Keratinocyte (primary cell): ENCODE data around the gene FNDC3A. TPM values are rescaled to one million over a fixed set of nuclear protein-coding genes. Genes with fewer than 3 reads are reported as not detected.

Experiments
- DNase-seq: peaks from one replicate; pipeline ENCODE4 v3.0.0-alpha.2; 2011; ENCODE audit warnings: low read depth, missing footprints, low spot score
- FAIRE-seq: peaks from 2 replicates; lab custom pipeline; 2011; peaks lifted over from hg19 to GRCh38; lab: Jason Lieb, UNC
- H2AFZ ChIP-seq: 2 replicates; pipeline ENCODE4 v1.6.0; 2012; ENCODE audit warnings: low read length, control low read depth, inconsistent platforms; ENCODE audit not compliant: control insufficient read depth
- H3K27ac ChIP-seq: 2 replicates; pipeline ENCODE4 v1.5.1; 2011; ENCODE audit warnings: low read length; ENCODE audit not compliant: control insufficient read depth, insufficient read depth
- H3K27me3 ChIP-seq: 3 replicates; pipeline ENCODE4 v1.6.0; 2011; ENCODE audit warnings: low read length; ENCODE audit not compliant: control insufficient read depth, insufficient read depth; ENCODE audit errors: extremely low read depth
- H3K36me3 ChIP-seq, 2 experiments: 2 replicates in 1 of 2; 3 replicates in 1 of 2; pipeline ENCODE4 v1.5.1; 2011; ENCODE audit warnings: low read length in 2 of 2, mild to moderate bottlenecking in 1 of 2; ENCODE audit not compliant: control insufficient read depth in 2 of 2, insufficient read depth in 2 of 2; ENCODE audit errors: extremely low read depth in 1 of 2
- H3K4me1 ChIP-seq: 3 replicates; pipeline ENCODE4 v1.5.1; 2011; ENCODE audit warnings: low read length; ENCODE audit not compliant: control insufficient read depth, insufficient read depth; ENCODE audit errors: extremely low read depth
- H3K4me2 ChIP-seq: 3 replicates; pipeline ENCODE4 v1.6.0; 2011; ENCODE audit warnings: low read depth, low read length; ENCODE audit not compliant: control insufficient read depth, insufficient read depth; ENCODE audit errors: extremely low read depth
- H3K4me3 ChIP-seq, 3 experiments: fragments of 200-600 bp in 1 of 3; sonication (generic) in 1 of 3; 2 replicates in 2 of 3; 3 replicates in 1 of 3; pipeline ENCODE4 v1.5.1; 2011 to 2016; ENCODE audit warnings: low read length in 3 of 3, mild to moderate bottlenecking in 3 of 3, control low read depth in 2 of 3, inconsistent platforms in 1 of 3, low read depth in 1 of 3, mixed read lengths in 1 of 3, mixed run types in 1 of 3, moderate library complexity in 1 of 3; ENCODE audit not compliant: control insufficient read depth in 2 of 3, insufficient read depth in 2 of 3; ENCODE audit errors: extremely low read depth in 1 of 3
- H3K79me2 ChIP-seq: 2 replicates; pipeline ENCODE4 v1.6.0; 2012; ENCODE audit warnings: low read length; ENCODE audit not compliant: control insufficient read depth, insufficient read depth
- H3K9ac ChIP-seq: 3 replicates; pipeline ENCODE4 v1.6.0; 2011; ENCODE audit warnings: low read length; ENCODE audit not compliant: control insufficient read depth, insufficient read depth; ENCODE audit errors: extremely low read depth
- H3K9me1 ChIP-seq: 3 replicates; pipeline ENCODE4 v1.6.0; 2011; ENCODE audit warnings: low read length; ENCODE audit not compliant: control insufficient read depth, insufficient read depth; ENCODE audit errors: extremely low read depth
- H3K9me3 ChIP-seq: 2 replicates; pipeline ENCODE4 v1.5.1; 2012; ENCODE audit warnings: low read depth, low read length; ENCODE audit not compliant: control insufficient read depth
- H4K20me1 ChIP-seq: 3 replicates; pipeline ENCODE4 v1.6.0; 2011; ENCODE audit warnings: low read length; ENCODE audit not compliant: control insufficient read depth, insufficient read depth; ENCODE audit errors: extremely low read depth
- EZH2 ChIP-seq: IDR thresholded peaks from one replicate; pipeline ENCODE4 v1.6.1; 2012; ENCODE audit warnings: inconsistent platforms, mild to moderate bottlenecking, low read length, moderate library complexity
- dilution Hi-C: fragments of 300-500 bp; cut with MboI; formaldehyde crosslinking; loops from one replicate; pipeline ENCODE4 v1.7.0; 2020; ENCODE audit warnings: low sequenced_read_pairs; ENCODE audit not compliant: extremely low pct_ligation_motif_present
- polyA plus RNA-seq, 5 experiments: library from polyadenylated mRNA; depleted of rRNA in 3 of 5; stranded (reverse) in 3 of 5; stranded (forward) in 1 of 5; unstranded in 1 of 5; fragments of >200 nt; gene quantifications; 1 replicate in 1 of 5; 2 replicates in 3 of 5; 3 replicates in 1 of 5; pipeline versions ENCODE4 v1.2.1 to v1.2.3, GENCODE V29; 2011 to 2012; ENCODE audit warnings: missing spikeins in 2 of 5, low read depth in 1 of 5, low replicate concordance in 1 of 5
- TF ChIP-seq, protein P1 (sequence below), 3 experiments: IDR thresholded peaks in 1 of 3; conservative IDR thresholded peaks in 1 of 3; optimal IDR thresholded peaks in 1 of 3; 2 replicates in 2 of 3; 3 replicates in 1 of 3; pipeline versions ENCODE3 to v1.5.1; 2011; ENCODE audit warnings: low read length in 3 of 3, mild to moderate bottlenecking in 3 of 3, moderate library complexity in 2 of 3, control low read depth in 1 of 3, inconsistent platforms in 1 of 3; ENCODE audit not compliant: insufficient read depth in 2 of 3; ENCODE audit errors: extremely low read depth in 1 of 3

The FNDC3A gene
- polyA plus RNA-seq, 1 donor (not counting 4 experiments of a cell fraction or from before 2014, with no cell fraction given), result 28.4 TPM

DNA sequence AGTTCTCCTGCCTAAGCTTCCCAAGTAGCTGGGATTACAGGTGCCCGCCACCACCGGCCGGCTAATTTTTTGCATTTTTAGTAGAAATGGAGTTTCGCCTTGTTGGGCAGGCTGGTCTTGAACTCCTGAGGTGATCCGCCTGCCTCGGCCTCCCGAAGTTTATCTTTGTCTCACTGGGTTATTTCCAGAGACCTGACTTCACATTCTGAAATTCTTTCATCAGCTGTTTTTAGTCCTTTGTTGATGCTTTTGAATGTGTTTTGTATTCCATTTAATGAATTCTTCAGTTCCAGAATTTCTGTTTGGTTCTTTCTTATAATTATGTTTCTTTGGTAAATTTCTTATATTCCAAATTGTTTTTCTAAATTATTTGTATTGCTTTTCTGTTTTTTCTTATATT lies 189.0 kb downstream of the FNDC3A start:
- FAIRE-seq (no peak), DNase-seq (no peak)
- Histone ChIP-seq H3K9me3 (no peaks in the 10 kb centered on the region), H3K4me3 (no peak overlapping the region), H2AFZ (no peak overlapping the region), H3K79me2 (peaks cover 3% of the 10 kb centered on the region), H3K9ac (no peak overlapping the region), H3K4me2 (no peak overlapping the region), H4K20me1 (no peaks in the 10 kb centered on the region), H3K36me3 (peaks cover 0 to 1% of the 10 kb centered on the region in 2 experiments), H3K27me3 (no peaks in the 10 kb centered on the region), H3K9me1 (no peaks in the 10 kb centered on the region), H3K4me1 (no peaks in the 10 kb centered on the region), H3K27ac (no peak overlapping the region)
- dilution Hi-C loops, result no loop called here
- TF ChIP-seq, protein P1, sequence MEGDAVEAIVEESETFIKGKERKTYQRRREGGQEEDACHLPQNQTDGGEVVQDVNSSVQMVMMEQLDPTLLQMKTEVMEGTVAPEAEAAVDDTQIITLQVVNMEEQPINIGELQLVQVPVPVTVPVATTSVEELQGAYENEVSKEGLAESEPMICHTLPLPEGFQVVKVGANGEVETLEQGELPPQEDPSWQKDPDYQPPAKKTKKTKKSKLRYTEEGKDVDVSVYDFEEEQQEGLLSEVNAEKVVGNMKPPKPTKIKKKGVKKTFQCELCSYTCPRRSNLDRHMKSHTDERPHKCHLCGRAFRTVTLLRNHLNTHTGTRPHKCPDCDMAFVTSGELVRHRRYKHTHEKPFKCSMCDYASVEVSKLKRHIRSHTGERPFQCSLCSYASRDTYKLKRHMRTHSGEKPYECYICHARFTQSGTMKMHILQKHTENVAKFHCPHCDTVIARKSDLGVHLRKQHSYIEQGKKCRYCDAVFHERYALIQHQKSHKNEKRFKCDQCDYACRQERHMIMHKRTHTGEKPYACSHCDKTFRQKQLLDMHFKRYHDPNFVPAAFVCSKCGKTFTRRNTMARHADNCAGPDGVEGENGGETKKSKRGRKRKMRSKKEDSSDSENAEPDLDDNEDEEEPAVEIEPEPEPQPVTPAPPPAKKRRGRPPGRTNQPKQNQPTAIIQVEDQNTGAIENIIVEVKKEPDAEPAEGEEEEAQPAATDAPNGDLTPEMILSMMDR (optimal IDR thresholded peaks at IDR 0.05 in 1 of 3, IDR thresholded peaks at IDR 0.05 in 1 of 3, conservative IDR thresholded peaks at IDR 0.05 in 1 of 3; ENCODE audit: extremely low read depth in 1 of 3, insufficient read depth in 2 of 3, low read length in 3 of 3), result no peak
- TF ChIP-seq EZH2, result no peak

DNA sequence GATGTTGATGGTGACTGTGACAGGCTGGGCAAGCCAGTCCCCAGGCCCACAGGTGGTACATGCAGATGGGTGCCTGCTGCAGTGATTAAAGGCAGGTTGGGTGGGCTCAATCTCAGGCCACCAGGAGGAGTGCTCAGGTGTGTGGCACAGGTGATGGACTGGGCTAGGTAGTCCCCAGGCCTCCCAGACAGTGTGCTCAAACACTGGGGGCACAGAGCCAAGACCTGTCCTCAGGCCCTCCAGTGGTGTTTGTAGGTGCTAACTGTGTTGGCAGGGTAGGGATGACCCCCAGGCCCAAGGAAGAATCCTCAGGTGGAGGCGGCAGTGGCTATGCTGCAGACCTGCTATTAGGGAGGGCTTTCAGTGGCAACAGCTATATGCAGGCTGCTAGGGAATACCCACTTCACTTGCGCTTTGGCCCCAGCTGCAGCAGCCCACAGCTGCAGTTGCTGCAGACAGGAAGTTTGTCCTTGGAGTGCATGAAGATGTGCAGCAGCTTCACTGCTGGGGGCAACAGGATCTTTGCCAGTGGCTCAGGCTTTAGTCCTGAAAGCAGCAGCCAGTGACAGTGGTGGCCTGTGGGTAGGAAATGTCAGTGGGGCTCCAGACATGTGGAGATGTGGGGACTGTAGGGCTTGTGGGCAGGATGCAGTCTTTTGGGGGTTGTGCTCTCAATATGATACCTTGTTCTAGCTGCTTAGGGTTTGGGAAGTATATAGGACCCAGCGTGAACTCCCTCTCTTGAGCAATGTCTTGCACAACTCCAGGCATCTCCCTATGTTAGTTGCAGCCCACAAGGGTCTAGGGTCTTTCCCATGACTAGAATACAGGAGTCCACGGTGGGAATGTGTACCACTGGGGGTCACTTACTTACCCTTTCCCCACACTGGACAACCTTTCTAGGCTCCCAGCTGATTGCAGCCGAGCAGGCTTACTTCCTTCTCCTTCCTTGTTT lies 190.4 kb downstream of the FNDC3A start:
- Histone ChIP-seq H4K20me1 (no peaks in the 10 kb centered on the region), H3K9ac (no peak overlapping the region), H2AFZ (no peak overlapping the region), H3K9me1 (no peaks in the 10 kb centered on the region), H3K79me2 (peaks cover 3% of the 10 kb centered on the region), H3K4me1 (no peaks in the 10 kb centered on the region), H3K27me3 (no peaks in the 10 kb centered on the region), H3K27ac (no peak overlapping the region), H3K4me2 (no peak overlapping the region), H3K4me3 (no peak overlapping the region), H3K36me3 (peaks cover 0 to 1% of the 10 kb centered on the region in 2 experiments), H3K9me3 (no peaks in the 10 kb centered on the region)
- FAIRE-seq (no peak), DNase-seq (no peak)
- dilution Hi-C loops, result no loop called here
- no peak for TF ChIP-seq EZH2
- TF ChIP-seq, protein P1 (optimal IDR thresholded peaks at IDR 0.05 in 1 of 3, IDR thresholded peaks at IDR 0.05 in 1 of 3, conservative IDR thresholded peaks at IDR 0.05 in 1 of 3; ENCODE audit: extremely low read depth in 1 of 3, insufficient read depth in 2 of 3, low read length in 3 of 3), result no peak
